Endodermal cell (in vitro differentiated cells): Measurements from ENCODE around the gene SCPEP1. TPM values are rescaled to one million over a fixed set of nuclear protein-coding genes. Genes with fewer than 3 reads are reported as not detected.
A peak's percentile ranks its signal among the peaks of the same experiment; 100 is the strongest.

Experiments used
- DNase-seq: peaks from one replicate; pipeline ENCODE4 v3.0.0-alpha.2; 2017
- H3K27ac ChIP-seq: 2 replicates; pipeline ENCODE4 v1.5.1; 2013; ENCODE audit warnings: mild to moderate bottlenecking, low read depth, low read length, moderate library complexity
- H3K27me3 ChIP-seq: 2 replicates; pipeline ENCODE4 v1.6.1; 2013; ENCODE audit warnings: mild to moderate bottlenecking, low read length, moderate library complexity; ENCODE audit not compliant: insufficient read depth, control insufficient read depth, poor library complexity, severe bottlenecking
- H3K36me3 ChIP-seq: 2 replicates; pipeline ENCODE4 v1.7.0; 2013; ENCODE audit warnings: mild to moderate bottlenecking, low read length, moderate library complexity; ENCODE audit not compliant: control insufficient read depth, insufficient read depth
- H3K4me1 ChIP-seq: one replicate; pipeline ENCODE4 v1.7.0; 2013; ENCODE audit warnings: low read length; ENCODE audit not compliant: control insufficient read depth, insufficient read depth
- H3K4me3 ChIP-seq: 2 replicates; pipeline ENCODE4 v1.5.1; 2013; ENCODE audit warnings: mild to moderate bottlenecking, low read length, moderate library complexity
- H3K9ac ChIP-seq: 2 replicates; pipeline ENCODE4 v1.6.1; 2013; ENCODE audit warnings: mild to moderate bottlenecking, low read length, moderate library complexity; ENCODE audit not compliant: poor library complexity, severe bottlenecking; ENCODE audit errors: extremely low read depth
- H3K9me3 ChIP-seq: 2 replicates; pipeline ENCODE4 v1.6.1; 2013; ENCODE audit warnings: mild to moderate bottlenecking, low read length, moderate library complexity; ENCODE audit not compliant: control insufficient read depth
- H3K27ac Mint-ChIP-seq: 2 replicates; pipeline ENCODE4 v1.8.0; 2020; ENCODE audit warnings: mixed read lengths
- H3K27me3 Mint-ChIP-seq: 2 replicates; pipeline ENCODE4 v1.8.0; 2021; ENCODE audit warnings: mild to moderate bottlenecking, mixed read lengths; ENCODE audit not compliant: insufficient read depth
- H3K36me3 Mint-ChIP-seq: 2 replicates; pipeline ENCODE4 v1.8.0; 2020; ENCODE audit warnings: low read depth, mixed read lengths
- H3K4me1 Mint-ChIP-seq: 2 replicates; pipeline ENCODE4 v1.8.0; 2020; ENCODE audit warnings: mixed read lengths
- H3K4me3 Mint-ChIP-seq: 2 replicates; pipeline ENCODE4 v1.8.0; 2020; ENCODE audit warnings: mild to moderate bottlenecking, moderate library complexity, mixed read lengths
- H3K9me3 Mint-ChIP-seq: 2 replicates; pipeline ENCODE4 v1.8.0; 2020; ENCODE audit warnings: mild to moderate bottlenecking, mixed read lengths
- WGBS, 2 experiments: methylation state at CpG; one replicate each; pipeline versions ENCODE4 v1.1.5 to v1.1.7; 2013; ENCODE audit warnings: missing lambda C conversion rate in 2 of 2, mixed read lengths in 1 of 2; ENCODE audit not compliant: insufficient coverage in 1 of 2, insufficient read length in 1 of 2; 5-methylcytosine and 5-hydroxymethylcytosine counted together
- total RNA-seq, 2 donors: library from RNA; stranded (reverse); fragmentation: NEBNext Ultra II Directional in 1 of 2; extraction: Animal tissue kit (Norgen Biotek cat#: 25700) in 1 of 2; gene quantifications; 2 replicates in 1 of 2; 3 replicates in 1 of 2; pipeline ENCODE4 v1.2.1, GENCODE V29; 2021
- TF ChIP-seq, protein P1 (sequence below): fragments of 200-600 bp; sonication (generic); conservative IDR thresholded peaks from 2 replicates; pipeline ENCODE4 v1.5.0; 2021; ENCODE audit warnings: antibody characterized with exemption, mild to moderate bottlenecking

Gene SCPEP1
- total RNA-seq, 2 donors from 2014 or later, result 28.5 to 30.8 TPM

DNA sequence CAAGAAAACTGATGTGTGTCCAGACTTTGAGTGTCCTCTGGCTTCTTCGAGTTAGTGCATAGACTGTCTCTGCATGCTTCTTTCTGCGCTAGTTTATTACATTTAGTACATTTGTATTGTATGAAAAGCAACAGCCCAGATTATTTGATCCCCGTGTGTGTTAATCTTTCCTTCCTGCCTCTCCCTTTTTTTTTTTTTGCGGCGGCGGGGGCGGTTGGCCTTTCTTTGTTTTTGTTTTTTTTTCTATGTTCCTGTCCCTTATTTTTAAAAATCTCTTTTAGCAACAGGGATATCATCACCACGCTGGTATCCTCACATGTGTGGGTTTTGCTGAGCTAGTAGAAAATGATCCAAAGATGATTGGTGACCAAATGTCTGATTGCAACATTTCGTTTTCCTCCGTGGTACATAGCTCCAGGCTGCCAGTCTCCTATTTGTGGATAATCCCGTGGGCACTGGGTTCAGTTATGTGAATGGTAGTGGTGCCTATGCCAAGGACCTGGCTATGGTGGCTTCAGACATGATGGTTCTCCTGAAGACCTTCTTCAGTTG, 9.4 kb downstream of the SCPEP1 start:
- H3K9me3 Mint-ChIP-seq, result no peaks in the 10 kb centered on the region
- H3K36me3 ChIP-seq, result peaks cover 8% of the 10 kb centered on the region
- no peaks in the 10 kb centered on the region for H3K27me3 Mint-ChIP-seq
- 95 to 100% methylated on average over 1 to 11 of the region's 11 CpGs for WGBS, 2 experiments
- H3K36me3 Mint-ChIP-seq, result peaks cover 35% of the 10 kb centered on the region
- H3K27ac Mint-ChIP-seq, result no peak overlapping the region
- H3K4me1 Mint-ChIP-seq, result no peaks in the 10 kb centered on the region
- no peak overlapping the region for H3K4me3 ChIP-seq
- H3K9ac ChIP-seq, result no peak overlapping the region
- H3K27me3 ChIP-seq, result no peaks in the 10 kb centered on the region
- H3K4me1 ChIP-seq, result no peaks in the 10 kb centered on the region
- TF ChIP-seq, protein P1, sequence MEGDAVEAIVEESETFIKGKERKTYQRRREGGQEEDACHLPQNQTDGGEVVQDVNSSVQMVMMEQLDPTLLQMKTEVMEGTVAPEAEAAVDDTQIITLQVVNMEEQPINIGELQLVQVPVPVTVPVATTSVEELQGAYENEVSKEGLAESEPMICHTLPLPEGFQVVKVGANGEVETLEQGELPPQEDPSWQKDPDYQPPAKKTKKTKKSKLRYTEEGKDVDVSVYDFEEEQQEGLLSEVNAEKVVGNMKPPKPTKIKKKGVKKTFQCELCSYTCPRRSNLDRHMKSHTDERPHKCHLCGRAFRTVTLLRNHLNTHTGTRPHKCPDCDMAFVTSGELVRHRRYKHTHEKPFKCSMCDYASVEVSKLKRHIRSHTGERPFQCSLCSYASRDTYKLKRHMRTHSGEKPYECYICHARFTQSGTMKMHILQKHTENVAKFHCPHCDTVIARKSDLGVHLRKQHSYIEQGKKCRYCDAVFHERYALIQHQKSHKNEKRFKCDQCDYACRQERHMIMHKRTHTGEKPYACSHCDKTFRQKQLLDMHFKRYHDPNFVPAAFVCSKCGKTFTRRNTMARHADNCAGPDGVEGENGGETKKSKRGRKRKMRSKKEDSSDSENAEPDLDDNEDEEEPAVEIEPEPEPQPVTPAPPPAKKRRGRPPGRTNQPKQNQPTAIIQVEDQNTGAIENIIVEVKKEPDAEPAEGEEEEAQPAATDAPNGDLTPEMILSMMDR, result no peak
- no peak overlapping the region for H3K4me3 Mint-ChIP-seq
- H3K27ac ChIP-seq, result no peak overlapping the region
- H3K9me3 ChIP-seq, result no peaks in the 10 kb centered on the region
- DNase-seq, result peak; percentile 13

DNA sequence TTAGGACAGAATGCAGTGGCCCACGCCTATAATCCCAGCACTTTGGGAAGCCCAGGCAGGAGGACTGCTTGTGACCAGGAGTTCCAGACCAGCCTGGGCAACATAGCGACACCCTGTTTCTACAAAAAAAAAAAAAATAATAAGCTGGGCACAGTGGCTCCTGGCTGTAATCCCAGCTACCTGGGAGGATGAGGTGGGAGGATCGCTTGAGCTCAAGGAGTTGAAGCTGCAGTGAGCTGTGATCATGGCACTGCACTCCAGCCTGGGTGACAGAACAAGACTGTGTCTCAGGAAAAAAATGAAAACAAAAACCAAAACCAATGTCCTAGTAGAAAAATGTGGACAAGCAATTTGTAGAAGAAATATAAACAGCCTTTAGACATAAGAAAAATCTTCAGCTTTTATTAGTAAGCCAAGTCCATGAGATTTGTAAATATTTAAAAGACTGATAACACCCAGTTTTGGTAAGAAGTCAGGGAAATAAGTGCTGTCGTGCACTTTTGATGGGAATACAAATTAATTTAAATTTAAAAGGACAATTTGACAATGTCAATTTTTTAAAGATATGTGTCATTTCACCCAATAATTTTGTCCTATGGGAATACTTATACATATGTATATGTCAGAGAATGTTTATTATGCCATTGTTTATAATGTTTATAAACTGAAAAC, 11.1 kb downstream of the SCPEP1 start:
- DNase-seq, result no peak
- 86 to 95% methylated on average over 3 to 4 of the region's 4 CpGs for WGBS, 2 experiments
- H3K27me3 Mint-ChIP-seq, result no peaks in the 10 kb centered on the region
- Histone ChIP-seq H3K27ac (no peak overlapping the region), H3K27me3 (no peaks in the 10 kb centered on the region), H3K9ac (no peak overlapping the region), H3K4me1 (no peaks in the 10 kb centered on the region), H3K4me3 (no peak overlapping the region), H3K9me3 (no peaks in the 10 kb centered on the region), H3K36me3 (peaks cover 8% of the 10 kb centered on the region)
- H3K9me3 Mint-ChIP-seq, result no peaks in the 10 kb centered on the region
- no peak overlapping the region for H3K4me3 Mint-ChIP-seq
- H3K27ac Mint-ChIP-seq, result no peak overlapping the region
- H3K36me3 Mint-ChIP-seq, result peaks cover 41% of the 10 kb centered on the region
- TF ChIP-seq, protein P1, result no peak
- no peaks in the 10 kb centered on the region for H3K4me1 Mint-ChIP-seq

DNA sequence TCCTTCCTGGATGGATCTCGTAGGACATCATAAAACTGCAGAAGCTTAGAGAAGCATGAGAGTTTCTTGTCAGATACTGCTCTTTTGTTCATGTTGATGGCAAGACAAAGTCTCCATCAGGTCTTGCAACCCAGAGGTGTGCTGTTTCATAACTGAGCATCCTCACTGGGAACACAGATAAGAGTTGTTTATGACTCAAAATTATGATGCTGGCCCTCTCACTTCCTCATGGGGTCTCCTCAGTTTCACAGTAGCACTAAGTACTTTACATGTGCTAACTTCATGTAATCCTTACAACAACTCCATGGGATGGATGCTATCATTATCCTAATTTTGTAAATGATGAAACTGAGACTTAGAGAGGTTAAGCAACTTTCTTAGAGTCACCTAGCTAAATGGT, 14.4 kb downstream of the SCPEP1 start:
- Histone ChIP-seq H3K9me3 (no peaks in the 10 kb centered on the region), H3K9ac (no peak overlapping the region), H3K27me3 (no peaks in the 10 kb centered on the region), H3K4me1 (no peaks in the 10 kb centered on the region), H3K27ac (no peak overlapping the region), H3K36me3 (peaks cover 11% of the 10 kb centered on the region), H3K4me3 (no peak overlapping the region)
- H3K27ac Mint-ChIP-seq, result no peak overlapping the region
- peaks cover 26% of the 10 kb centered on the region for H3K36me3 Mint-ChIP-seq
- H3K4me3 Mint-ChIP-seq, result no peak overlapping the region
- DNase-seq, result no peak
- no peaks in the 10 kb centered on the region for H3K4me1 Mint-ChIP-seq
- 88 to 100% methylated on average over 1 of the region's 1 CpG for WGBS, 2 experiments
- H3K27me3 Mint-ChIP-seq, result no peaks in the 10 kb centered on the region
- TF ChIP-seq, protein P1, result no peak
- no peaks in the 10 kb centered on the region for H3K9me3 Mint-ChIP-seq
